OCI-LY7 (cell line): ENCODE results near the gene PLIN5.

Experiments used
- EZH2phosphoT487 ChIP-seq: fragments of 200-600 bp; sonication (generic); IDR thresholded peaks from 2 replicates; pipeline ENCODE4 v1.6.1; 2018; ENCODE audit warnings: low read depth, borderline replicate concordance, mild to moderate bottlenecking, mixed run types, antibody characterized with exemption, low read length, moderate library complexity, mixed read lengths
- TF ChIP-seq, protein P1 (sequence below): fragments of 200-600 bp; sonication (generic); conservative IDR thresholded peaks from 2 replicates; pipeline ENCODE4 v1.5.1; 2014; ENCODE audit warnings: mild to moderate bottlenecking, antibody characterized with exemption, low read length, moderate library complexity, mixed read lengths

DNA sequence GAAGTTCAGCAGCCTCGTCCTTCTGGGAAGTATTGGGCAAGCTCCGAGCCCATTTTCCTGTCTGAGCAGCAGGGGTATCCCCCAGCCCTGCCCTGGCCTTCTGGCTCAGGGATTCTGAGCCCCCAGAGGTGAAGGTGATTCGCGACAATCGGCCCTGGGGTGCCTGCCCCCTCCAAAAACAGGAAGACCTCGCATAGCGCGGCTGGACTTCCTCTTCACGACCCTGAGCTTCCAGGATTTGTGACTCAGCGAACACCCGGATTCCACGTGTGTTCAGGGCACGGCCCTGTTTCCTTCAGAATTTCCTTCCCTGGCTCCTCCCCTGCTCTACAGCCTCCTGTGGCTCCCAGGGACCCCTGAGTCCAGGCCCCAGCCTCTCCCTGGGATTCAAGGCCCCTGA is 24.5 kb upstream of the PLIN5 start, which contains the start of gene SEMA6B:
- TF ChIP-seq, protein P1, sequence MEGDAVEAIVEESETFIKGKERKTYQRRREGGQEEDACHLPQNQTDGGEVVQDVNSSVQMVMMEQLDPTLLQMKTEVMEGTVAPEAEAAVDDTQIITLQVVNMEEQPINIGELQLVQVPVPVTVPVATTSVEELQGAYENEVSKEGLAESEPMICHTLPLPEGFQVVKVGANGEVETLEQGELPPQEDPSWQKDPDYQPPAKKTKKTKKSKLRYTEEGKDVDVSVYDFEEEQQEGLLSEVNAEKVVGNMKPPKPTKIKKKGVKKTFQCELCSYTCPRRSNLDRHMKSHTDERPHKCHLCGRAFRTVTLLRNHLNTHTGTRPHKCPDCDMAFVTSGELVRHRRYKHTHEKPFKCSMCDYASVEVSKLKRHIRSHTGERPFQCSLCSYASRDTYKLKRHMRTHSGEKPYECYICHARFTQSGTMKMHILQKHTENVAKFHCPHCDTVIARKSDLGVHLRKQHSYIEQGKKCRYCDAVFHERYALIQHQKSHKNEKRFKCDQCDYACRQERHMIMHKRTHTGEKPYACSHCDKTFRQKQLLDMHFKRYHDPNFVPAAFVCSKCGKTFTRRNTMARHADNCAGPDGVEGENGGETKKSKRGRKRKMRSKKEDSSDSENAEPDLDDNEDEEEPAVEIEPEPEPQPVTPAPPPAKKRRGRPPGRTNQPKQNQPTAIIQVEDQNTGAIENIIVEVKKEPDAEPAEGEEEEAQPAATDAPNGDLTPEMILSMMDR: no peak
- TF ChIP-seq EZH2phosphoT487: no peak
